AML-193 (cell line): ENCODE data around the gene ABR.
A peak's percentile ranks its signal among the peaks of the same experiment; 100 is the strongest.

Experiments
- DNase-seq, 2 experiments: peaks; one replicate each; lab custom pipeline; 2025; lab: John Stamatoyannopoulos, UW

Gene ABR

DNA sequence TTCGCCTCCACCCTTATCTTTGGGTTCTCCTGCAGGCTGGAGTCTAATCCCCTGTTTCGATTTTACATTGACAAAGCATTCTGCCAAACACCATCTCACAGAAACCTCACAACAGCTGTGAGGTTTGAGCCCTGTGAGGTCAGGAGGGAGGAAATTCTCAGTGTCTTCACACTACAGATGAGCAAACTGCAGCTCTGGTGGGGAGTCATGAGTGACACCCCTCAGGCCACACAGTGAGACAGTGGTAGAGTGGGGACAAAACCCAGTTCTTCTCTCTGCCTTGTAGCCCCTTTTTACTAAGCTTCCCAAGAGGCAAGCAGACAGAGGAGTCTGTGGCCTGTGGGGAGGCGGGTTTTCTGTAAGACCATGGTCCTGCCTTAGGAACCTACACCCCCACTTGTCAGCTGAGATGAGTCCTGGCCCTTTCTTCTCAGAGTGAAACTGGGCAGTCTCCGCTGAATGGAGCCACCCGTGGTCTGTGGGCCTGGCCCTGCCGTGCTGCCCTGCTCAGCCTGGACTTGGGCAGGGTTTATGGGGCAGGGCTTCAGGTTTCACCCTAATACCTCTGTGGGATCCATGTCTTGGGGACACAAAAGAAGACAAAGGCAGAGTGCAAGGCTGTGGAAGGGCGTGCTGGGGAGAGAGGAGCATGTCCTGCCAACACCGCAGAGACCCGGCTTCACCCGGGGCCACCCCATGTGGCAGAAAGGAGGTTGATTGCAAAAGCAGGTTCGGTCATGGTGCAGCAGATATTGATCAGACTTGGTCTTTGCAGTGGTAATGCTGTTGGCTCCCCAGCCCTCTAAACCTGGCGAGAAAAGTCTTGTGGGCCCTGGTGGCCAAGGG, 59.0 kb downstream of the ABR start:
- DNase-seq = no peak

DNA sequence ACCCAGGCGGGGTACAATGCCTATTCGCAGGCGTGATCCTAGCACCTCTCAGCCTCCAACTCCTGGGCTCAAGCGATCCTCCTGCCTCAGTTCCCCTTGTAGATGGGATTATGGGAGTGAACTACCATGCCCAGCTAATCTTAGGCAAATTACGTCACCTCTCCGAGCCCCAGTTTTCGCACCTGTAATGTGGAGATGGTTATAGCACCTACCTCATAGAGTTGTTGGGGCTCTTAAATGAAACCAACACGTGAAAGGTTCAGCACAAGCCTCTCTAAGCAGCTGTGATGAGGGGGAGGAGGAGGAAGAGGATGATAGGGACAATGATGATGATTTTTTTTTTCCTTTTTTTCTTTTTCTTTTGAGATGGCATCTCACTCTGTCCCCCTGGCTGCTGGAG, 59.9 kb downstream of the ABR start:
- no peak for DNase-seq

DNA sequence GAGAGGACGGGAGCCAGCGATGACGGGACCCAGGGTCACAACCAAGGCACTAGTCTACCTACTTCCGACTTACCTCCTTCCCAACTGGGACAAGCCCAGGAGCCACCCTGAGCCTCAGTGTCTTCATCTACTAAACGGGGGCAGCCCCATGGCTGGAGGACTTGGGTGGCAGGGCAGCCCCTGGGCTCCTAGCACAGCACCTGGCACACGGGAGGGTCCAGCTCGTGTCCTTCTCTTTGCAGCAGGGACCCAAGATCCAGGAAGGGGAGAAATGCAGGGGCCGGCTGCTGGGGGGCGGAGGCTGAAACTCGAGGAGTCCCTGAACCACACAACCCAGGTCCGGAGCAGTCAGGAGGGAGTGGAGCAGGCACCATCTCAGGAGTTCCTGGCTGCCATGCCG, 63.2 kb downstream of the ABR start:
- no peak for DNase-seq

DNA sequence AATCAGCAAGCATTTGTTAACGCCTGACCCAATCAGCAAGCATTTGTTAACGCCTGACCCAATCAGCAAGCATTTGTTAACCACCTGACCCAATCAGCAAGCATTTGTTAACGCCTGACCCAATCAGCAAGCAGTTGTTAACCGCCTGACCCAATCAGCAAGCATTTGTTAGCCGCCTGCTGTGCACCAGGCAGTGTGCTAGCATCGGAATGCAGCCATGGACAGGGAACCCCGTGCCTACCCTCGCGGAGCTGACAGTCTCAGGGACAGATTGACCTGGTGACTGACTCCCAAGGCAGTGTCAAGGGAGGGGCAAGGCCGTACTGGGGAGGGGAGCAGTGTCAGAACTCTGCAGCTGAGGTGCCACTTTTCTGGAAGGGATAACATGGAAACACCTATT, 66.9 kb downstream of the ABR start:
- no peak for DNase-seq

DNA sequence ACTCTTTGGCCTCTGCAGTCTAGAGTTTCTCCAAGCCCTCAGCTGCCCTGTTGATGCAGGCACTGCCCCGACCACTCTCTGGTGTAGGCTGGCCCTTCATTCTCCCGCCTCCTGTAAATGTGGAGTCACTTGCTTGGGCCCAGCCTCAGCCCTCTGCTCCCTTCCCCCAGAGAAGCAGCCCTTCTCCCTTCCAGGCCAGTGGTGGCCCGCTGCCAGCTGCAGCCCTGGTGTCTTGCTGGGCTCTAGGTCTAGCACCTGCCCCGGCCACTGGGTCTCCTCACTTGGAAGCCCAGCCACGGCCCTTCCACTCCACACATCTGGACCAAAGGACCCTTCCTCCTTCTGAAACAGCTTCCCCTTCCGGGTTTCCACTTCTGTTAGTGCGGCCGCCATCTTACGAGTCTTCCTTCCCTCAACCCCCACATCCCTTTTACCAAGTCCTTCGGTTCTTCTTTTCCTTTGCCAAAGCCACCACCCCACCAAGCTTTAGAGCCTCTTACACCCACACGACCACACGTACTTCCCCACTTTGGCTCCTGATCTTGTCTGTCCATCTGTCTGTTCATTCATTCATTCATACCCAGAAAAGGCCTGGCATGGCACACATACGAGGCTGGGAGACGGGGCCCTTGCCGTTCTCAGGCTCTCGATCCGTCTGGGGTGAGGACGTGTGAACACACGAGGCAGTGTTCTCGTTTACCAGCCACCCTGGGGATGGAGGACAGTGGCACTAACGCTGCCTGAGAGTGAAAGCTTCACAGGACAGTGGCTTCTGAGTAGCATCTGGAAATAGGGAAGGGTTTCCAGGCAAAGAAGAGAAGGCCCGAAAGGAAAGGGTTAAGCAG, 68.0 kb downstream of the ABR start:
- DNase-seq = no peak

DNA sequence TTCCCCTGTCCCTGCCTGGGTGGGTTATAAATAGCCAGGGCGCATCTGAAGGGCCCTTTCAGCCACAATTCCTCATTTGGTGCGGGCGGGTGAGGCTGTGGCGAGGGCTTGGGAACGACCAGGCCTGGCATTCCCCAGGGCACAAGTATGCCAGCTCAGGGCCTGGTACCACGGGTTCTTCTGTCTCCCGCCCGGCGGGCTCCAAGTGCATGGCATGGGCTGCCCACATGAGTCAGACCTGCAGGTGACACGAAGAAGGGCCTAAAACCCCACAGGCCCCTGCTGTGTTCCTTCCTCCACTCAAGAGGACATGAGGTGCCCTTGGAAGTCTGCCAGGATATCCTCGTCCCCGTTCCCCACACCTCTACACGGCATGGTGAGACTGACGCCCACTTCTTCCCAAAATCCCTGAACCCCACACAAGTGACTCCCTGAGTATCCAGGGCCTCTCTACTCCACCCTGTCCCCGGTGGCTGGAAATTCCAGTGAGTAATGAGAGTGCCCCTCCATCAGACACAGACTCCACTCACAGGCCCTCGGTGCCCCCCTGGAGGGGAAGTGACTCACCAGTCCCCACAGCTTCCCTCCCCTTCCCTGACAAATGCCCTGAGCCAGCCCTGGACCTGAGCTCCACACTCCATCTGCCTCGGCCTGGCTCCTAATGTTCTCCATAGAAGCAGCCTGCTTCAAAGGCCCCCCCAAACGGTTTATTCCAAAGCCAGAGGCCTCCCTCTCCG, 68.8 kb downstream of the ABR start:
- no peak for DNase-seq

DNA sequence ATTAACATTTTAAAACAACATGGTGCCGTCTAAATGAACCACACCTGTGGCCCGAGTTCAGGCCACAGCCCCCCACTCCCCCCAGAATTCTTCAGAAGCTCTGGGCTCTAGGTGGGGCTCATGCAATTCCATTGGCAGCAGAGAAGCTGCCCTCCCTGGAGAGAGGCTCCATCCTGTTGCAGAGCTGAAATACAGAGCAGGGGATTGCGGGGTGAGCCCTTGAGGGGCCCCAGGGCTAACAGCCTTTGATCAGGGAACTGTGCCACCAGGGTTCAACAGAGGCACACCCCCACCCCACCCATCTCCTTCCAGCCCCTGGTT, 69.3 kb downstream of the ABR start:
- no peak for DNase-seq

DNA sequence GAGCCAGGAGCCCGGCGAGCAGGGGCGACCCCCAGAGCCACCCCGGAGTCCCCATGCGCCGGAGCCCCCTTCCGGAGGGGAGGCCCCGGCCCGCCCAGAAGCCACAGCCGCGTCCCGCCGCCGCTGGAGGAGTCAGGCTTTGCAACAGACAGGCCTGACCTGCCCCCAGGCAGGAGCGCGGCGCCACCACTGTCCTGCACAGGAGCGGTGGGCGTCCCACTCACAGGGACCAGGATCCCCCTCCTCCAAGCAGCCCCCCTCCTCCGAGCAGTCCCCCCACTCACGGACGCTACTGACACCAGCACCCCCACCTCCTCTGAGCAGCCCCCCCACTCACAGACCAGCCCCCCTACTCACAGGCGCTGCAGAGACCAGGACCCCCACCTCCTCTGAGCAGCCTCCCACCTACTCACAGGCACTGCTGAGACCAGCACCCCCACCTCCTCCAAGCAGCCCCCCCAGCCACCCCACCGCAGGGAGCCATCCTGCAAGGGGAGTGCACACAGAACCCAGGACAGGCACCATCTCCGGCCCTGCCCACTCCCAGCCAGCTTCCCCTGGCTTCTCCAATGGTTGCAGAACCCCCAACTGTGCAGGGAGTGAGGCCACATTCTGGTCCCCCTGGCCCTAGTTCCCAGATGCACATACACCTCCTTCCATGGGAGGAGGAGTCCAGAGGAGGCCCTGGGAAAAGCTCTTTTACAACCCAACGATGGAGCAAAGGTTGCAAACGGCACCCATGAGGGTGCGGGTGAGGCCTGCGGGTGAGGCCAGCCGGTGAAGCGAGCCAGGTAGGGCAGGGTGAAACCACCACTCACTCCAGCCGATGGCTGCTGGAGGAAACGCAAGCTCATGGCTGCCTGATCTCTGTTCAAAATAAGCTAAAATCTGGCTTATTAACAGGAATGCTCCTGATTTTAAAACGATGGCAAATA, 69.9 kb downstream of the ABR start:
- DNase-seq = no peak

DNA sequence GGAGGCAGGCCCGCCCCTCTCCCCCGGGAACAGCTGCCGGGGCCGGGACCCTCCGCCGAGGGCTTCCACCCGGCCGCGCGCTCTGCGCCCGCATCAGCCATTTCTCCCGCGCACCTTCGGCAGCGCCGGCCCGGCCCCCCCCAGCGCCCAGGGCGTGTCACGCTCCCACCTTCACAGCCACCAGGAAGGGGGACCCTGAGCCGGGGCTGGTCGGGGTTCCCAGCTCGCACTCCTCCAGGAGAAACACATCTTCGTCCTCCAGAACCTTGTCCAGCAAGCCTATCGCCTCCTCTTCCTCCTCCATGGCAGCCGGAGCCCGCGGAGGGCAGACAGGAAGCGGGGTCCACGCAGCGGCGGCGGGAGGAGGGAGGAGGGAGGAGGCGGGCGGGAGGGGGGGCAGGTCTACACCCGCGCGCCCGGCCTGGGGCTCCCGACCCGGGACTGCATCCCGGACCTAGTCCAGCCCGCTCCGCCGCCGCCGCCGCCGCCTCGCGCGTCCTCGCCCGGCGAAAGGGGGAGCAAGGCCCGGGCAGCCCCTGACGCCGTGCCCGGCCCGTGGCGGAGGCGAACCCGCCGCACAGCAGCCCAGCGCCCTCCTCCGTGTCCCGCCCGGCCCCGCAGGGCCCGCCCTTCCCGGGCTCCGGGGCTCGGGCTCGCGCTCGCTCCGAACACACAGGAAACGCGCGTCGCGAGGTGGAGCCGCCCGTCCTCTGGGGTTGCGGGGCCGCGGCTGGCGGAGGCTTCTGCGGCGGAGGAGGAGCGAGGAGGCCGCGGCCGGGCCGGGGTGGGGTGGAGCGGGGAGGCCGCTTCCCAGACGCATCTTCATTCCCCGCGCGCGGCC, 70.8 kb downstream of the ABR start:
- DNase-seq = peak in 1 of 2 experiments; percentile 7

DNA sequence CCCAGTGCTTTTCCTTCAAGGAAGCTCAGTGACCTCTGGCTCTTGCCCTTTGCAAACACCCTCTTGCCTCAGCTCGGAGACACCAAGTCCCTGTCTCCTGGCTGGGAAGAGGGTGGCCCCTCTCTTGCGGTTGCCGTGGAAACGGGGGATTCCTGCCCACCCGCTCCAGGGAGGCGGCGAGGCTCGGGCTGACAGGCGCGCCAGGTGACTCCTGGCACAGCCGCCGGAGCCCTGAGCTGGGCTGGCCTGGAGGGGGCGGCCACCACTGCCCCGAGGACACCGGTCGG, 71.4 kb downstream of the ABR start:
- DNase-seq = no peak

DNA sequence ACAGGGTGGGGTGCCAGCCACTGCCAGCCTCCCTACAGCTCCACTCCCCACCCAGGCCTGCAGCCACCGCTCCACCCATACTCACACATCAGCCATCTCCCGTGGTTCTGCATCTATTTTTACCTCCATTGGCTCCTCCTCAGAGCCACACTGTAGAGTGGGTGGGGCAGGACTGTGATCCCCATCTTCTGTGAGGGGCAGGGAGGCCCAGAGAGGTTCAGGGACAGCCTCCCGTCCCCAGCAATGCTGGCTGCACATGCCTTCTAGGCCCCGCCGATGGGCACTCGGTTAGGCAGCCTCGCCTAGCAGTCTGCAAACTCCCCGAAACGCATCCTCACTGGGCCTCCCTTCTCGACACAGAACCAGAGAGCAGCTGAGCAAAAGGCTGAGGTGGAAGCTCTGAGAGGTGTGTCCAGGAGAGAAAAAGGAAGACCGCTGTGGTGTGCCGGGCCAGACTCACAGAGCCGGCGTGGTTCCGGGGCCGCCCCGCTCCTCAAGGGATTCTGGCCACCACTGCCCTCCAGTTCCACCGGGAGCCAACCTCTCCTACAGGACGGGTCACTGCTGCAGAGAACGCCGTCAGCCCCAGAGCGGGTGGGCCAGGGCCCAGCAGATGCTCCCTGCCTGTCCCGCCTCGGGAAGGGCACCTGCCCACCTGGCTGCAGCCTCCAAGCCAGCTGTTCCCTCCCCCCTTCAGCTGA, 71.9 kb downstream of the ABR start:
- DNase-seq = no peak

DNA sequence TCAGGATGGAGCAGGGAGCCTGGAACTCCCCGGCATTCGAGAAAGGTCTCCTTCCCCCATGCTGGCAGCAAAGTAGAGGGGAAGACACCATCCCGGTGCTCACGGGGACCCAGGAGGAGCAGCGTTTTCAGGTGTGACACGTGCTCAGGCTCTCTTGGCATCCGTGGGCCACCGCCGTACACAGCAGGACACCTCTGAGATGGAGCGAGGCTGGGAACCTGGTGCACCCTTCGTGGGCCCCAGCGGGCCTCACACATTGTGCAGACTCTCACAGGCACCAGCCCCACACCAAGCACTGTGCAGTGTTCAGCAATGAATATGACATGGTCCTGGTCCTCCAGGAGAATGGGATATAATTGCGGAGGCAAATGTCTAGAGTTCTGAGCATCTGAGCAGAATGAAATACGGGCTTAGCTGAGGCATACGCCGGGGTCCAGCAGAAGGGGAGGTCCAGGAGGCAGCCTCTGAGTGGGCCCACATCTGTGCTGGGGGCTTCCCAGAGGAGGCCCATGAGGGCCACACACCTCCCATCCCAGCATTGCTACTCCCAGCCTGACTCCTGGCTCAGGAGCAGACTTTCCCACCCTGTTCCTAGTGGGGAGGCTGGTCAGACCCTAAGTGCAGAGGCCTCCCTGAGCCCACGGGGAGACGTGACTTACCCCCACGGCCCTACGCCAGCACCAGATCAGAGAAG, 72.6 kb downstream of the ABR start:
- DNase-seq = no peak

DNA sequence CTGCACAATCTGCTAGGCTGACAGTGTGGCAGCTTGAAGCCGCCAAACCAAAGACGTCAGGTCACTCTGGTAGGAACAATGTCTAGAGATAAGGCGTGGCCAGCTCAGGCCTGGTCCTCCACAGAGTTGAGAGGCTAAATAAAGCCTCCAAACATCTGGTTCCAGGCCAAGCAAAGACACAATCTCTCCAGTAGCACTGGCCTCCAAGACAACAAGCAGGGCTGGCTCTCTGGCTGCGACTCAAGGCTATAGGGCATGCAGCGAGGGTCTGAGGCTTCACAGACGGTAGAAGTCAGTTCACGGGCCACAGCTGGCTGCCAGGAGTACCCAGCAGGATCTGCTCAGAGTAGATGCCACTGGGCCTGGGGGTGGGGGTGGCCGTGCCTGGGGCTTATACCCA, 75.6 kb downstream of the ABR start:
- DNase-seq = no peak

DNA sequence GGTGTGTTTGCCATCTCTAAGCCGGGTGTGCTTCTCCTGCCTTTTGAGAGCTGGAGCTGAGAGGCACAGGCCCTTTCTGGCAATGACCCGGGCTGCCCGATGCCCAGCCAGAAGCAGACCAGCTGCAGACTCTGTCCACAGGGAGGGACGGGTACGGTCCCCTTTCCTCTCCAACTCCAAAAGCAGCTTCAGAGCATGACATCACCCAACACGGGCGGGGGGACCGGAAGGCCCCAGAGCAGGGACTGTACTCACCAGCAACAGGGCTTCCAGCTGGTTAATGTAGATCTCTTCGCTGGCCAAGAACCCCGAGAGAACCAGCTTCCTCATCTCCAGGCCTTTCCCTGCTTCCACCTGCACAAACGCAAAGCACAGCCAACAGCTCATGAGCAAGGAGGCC, 79.4 kb downstream of the ABR start:
- DNase-seq = no peak

DNA sequence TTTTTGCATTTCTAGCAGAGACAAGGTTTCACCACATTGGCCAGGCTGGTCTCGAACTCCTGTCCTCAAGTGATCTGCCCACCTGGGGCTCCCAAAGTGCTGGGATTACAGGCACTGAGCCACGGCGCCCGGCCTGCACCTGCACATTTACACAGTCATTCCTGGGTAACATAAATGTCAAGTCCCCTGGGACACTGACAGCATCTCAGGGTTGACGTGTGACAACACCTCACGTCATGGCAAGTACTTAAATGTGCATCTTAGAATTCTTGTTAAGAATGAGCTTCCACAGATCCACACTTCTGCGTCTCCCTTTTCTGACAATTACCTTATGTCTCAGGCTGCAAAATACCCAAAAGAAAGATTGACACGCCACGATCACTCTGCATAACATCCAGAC, 80.5 kb downstream of the ABR start:
- DNase-seq = no peak

DNA sequence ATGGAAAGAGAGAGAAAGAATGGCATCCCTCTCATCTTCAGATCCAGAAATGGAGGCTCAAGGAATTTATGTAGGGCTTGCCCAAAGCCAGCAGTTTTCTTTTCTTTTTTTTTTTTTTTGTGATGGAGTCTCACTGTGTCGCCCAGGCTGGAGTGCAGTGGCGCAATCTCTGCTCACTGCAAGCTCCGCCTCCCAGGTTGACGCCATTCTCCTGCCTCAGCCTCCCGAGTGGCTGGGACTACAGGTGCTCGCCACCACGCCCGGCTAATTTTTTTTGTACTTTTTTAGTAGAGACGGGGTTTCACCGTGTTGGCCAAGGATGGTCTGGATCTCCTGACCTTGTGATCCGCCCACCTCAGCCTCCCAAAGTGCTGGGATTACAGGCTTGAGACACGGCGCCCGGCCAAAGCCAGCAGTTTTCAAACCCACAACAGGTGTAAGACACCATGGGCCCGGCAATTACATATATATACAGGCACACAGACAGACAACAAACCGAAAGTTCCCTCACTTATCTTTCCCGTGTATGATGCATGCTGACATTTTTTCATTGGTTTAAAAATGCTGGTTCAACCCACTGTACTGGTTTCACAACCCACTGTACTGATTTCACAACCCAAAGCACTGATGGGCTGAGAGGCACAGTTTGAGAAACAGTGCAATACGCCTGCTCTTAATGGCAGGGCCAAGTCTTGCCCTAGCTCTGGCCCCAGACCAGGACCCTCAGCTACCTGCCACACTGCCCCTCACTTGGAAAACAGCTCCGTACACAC, 81.6 kb downstream of the ABR start:
- peak; percentile 45 to 60 for DNase-seq

DNA sequence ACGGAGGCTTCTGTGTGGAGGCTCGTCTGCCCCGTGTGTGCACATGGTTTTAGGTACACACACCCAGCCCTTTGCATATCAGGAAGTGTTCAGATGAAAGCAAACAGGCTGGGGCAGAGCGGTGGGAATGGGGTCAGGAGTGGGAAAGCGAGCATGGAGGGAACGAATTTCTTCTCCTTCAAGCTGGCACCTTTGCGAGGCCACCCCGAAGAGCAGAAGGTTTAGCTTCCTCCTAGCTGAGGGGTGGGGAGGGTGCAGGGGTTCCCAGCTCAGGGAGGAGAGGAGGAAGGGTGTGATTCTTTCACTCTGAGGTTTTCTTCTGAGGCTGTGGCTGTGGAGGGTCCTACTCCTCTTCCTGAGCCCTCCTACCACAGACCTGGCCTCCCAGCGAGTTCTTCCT, 83.6 kb downstream of the ABR start:
- no peak for DNase-seq

DNA sequence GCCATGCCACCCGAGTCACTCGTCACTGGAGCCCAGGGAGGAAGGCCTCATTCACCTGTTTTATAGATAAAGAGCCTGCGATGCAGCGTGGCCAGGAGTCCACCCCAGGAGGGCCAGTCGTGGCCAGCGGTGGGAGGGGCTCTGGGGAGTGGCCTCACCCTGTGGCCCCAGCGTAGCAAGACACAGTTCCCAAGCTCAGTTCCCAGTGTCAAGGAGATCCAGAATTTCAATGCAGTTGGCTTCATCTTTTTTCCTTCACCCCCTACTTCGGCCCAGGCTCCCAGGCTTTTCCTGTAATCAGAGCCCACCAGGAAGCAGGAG, 84.0 kb downstream of the ABR start:
- DNase-seq = no peak
